ENCODE data around the gene PEX19.
A peak's percentile ranks its signal among the peaks of the same experiment; 100 is the strongest.

Gene PEX19

DNA sequence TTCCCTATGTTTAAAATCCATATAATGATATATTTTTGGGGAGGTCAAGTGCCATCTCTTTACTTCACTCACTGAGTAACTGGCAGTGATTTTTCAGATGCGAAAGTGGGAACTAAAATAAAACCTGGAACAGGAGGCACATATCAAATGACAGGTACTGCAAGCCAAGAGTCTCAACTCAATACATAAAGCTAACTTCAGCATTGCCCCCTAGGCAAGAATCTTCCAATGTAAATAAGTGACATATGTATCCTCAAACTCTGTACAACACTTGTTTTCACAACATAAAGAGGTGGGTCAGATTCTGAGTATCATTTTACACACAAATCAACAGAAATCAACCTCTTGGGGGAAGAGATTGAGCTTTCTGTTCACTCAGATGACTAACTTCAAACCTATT lies 40.7 kb downstream of the PEX19 start:
- DNase-seq: no peak
- Mint-ChIP-seq H3K27me3 (no peaks in the 10 kb centered on the region), H3K4me1 (ENCODE audit: low read depth in 2 of 2) (peaks cover 10 to 46% of the 10 kb centered on the region in 2 donors), H3K36me3 (ENCODE audit: insufficient read depth) (peaks cover 23% of the 10 kb centered on the region), H3K4me3 (no peak overlapping the region), H3K27ac (peak overlapping the region; percentile 26 to 70), H3K9me3 (no peaks in the 10 kb centered on the region)
- no peak for ATAC-seq (replicated peaks)

DNA sequence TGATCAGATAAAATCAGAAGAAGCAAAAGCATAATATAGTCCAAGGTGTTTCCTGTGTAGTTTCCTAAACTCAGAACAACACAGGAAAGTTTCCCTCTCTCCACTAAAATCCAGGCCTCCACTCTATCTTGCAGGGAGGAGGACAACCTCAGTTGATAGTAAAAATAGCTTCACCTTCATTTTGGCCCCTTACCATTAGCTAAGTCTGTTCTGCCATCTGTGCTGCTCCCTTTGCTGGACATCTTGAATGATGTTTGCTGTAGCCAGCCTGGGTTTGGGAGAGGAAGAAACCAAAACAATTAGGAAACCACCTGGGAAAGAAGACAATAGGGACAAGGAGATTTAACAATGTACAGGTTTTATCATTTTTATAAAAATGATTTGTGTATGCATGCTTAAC lies 41.2 kb downstream of the PEX19 start:
- H3K4me1 Mint-ChIP-seq (ENCODE audit: low read depth in 2 of 2): peaks cover 10 to 46% of the 10 kb centered on the region in 2 donors
- DNase-seq: no peak
- ATAC-seq (replicated peaks): no peak
- no peak overlapping the region for H3K4me3 Mint-ChIP-seq
- no peaks in the 10 kb centered on the region for H3K27me3 Mint-ChIP-seq
- no peaks in the 10 kb centered on the region for H3K9me3 Mint-ChIP-seq
- H3K36me3 Mint-ChIP-seq (ENCODE audit: insufficient read depth): peaks cover 26% of the 10 kb centered on the region
- peak overlapping the region in 1 of 2 donors; percentile 70 for H3K27ac Mint-ChIP-seq

DNA sequence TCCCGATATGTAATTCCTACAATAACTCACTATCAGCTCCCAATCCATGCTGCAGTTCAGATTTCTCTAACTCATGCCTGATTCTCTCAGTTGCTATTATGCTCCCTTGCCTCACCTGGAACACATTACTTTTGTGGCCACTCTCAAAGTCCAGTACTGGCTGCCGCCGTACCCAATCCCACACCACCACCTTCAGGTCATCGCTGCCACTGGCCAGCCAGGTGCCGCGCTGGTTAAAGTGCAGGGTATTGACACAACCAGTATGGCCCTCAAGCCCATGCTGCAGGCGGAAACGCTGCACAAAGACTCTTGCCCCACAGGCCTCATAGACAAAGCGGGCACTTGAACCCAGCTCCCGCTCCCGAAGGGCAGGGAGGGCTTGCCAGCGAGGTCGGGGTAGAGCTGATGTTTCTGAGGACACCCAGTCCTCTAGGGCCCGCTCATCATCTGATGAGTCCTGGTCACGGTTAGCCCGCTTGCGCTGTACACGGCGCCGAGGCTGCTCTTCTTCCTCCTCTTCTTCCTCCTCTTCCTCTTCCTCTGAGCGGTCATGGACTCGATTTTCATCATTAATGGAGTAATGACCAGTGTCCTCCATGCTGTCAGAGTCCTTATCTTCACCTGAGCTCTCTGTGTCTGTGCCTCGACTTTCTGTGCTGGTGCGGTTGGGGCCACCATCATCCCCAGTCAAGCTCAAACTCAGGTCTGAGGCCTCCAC lies 45.2 kb downstream of the PEX19 start:
- H3K36me3 Mint-ChIP-seq (ENCODE audit: insufficient read depth): peaks cover 52% of the 10 kb centered on the region
- H3K9me3 Mint-ChIP-seq: no peaks in the 10 kb centered on the region
- ATAC-seq (replicated peaks) (no peak), DNase-seq (no peak)
- H3K27ac Mint-ChIP-seq: no peak overlapping the region
- no peaks in the 10 kb centered on the region for H3K27me3 Mint-ChIP-seq
- H3K4me1 Mint-ChIP-seq (ENCODE audit: low read depth in 2 of 2): peaks cover 8 to 34% of the 10 kb centered on the region in 2 donors
- H3K4me3 Mint-ChIP-seq: no peak overlapping the region

DNA sequence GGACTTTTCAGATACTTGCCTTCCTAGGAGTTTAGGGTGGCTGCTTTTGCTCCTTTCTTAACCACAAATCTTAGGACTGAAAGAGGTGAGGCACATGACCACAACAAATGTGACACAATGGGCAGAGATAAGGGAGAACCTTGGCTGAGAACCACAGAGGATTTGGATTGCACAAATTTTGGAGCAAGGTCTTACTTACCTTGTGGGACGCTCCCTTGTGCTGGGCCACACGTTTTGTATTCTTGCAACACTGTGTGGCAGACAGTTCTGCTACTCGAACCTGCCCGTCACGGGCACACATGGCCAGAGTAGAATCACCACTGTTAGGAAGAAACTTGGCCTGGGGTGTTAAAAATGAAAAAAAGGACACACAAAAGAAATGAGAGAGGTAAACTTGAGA lies 46.5 kb downstream of the PEX19 start:
- Mint-ChIP-seq H3K27ac (peak overlapping the region in 1 of 2 donors; percentile 39), H3K9me3 (no peaks in the 10 kb centered on the region), H3K36me3 (ENCODE audit: insufficient read depth) (peaks cover 57% of the 10 kb centered on the region), H3K4me1 (ENCODE audit: low read depth in 2 of 2) (peaks cover 7 to 32% of the 10 kb centered on the region in 2 donors), H3K27me3 (no peaks in the 10 kb centered on the region), H3K4me3 (no peak overlapping the region)
- ATAC-seq (replicated peaks) (no peak), DNase-seq (no peak)

DNA sequence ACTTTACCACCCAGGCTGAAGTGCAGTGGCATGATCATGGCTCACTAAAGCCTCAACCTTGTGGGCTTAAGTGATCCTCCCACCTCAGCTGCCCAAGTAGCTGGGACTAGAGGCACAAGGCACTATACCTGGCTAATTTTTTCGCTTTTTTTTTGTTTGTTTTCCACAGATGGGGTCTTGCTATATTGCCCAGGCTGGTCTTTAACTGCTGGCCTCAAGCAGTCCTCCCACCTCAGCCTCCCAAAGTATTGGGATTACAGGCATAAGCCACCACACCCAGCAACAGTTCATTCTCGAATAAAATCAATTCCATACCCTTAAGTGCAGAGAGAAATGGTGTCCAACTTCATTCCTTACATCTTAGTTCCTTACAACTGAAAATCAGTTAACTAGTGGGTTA lies 47.4 kb downstream of the PEX19 start:
- H3K27ac Mint-ChIP-seq: no peak overlapping the region
- H3K36me3 Mint-ChIP-seq (ENCODE audit: insufficient read depth): peaks cover 57% of the 10 kb centered on the region
- H3K4me1 Mint-ChIP-seq (ENCODE audit: low read depth in 2 of 2): peaks cover 5 to 26% of the 10 kb centered on the region in 2 donors
- ATAC-seq (replicated peaks) (no peak), DNase-seq (no peak)
- no peak overlapping the region for H3K4me3 Mint-ChIP-seq
- no peaks in the 10 kb centered on the region for H3K9me3 Mint-ChIP-seq
- no peaks in the 10 kb centered on the region for H3K27me3 Mint-ChIP-seq

DNA sequence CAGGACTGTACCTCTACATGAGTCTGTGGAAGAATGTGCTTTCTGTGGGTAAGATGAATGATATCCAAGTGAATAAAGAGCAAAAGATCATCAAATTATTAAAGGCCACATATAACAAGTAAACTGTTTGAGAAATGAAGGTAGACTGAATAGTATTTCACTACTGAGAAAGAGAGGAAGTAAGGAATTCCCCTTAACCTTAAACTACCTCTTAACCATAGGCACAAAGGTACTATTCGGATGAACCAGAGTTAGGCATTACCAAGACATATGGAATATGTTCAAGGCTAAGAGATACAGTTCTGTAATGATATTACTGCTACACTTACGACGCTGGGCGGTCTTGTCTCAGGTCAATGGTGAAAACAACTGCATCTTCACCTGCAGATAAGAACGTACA lies 48.1 kb downstream of the PEX19 start:
- DNase-seq: no peak
- ATAC-seq (replicated peaks): no peak
- Mint-ChIP-seq H3K27ac (no peak overlapping the region), H3K36me3 (ENCODE audit: insufficient read depth) (peaks cover 64% of the 10 kb centered on the region), H3K27me3 (no peaks in the 10 kb centered on the region), H3K4me1 (ENCODE audit: low read depth in 2 of 2) (peaks cover 3 to 24% of the 10 kb centered on the region in 2 donors), H3K4me3 (no peak overlapping the region), H3K9me3 (no peaks in the 10 kb centered on the region)

DNA sequence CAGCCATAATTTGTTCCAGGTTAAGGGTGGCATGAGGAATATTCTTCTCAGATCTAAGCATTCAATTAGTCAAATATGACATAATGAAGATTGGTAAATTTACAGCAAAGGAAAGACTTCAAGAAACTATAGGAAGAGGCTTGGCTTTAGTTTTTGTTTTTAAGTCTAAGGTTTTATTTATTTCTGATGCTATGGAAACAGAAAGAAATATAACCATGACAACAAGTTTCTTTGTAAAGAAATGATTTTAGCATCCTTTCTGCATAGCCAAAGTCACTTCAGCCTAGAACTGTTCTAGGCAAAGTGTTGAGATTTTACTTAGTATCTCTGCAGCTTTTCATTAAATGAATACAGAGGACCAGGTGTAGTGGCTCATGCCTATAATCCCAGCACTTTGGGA lies 52.0 kb downstream of the PEX19 start:
- H3K27me3 Mint-ChIP-seq: no peaks in the 10 kb centered on the region

GRCh38 chr1:160228431-160228830 lies 56.5 kb downstream of the PEX19 start:
- H3K36me3 Mint-ChIP-seq (ENCODE audit: insufficient read depth): peaks cover 64% of the 10 kb centered on the region
- DNase-seq (no peak), ATAC-seq (replicated peaks) (no peak)
- no peaks in the 10 kb centered on the region for H3K27me3 Mint-ChIP-seq
- H3K9me3 Mint-ChIP-seq: no peaks in the 10 kb centered on the region
- H3K4me3 Mint-ChIP-seq: no peak overlapping the region
- peak overlapping the region in 1 of 2 donors; percentile 49 for H3K27ac Mint-ChIP-seq
- H3K4me1 Mint-ChIP-seq (ENCODE audit: low read depth in 2 of 2): no peaks in the 10 kb centered on the region

More for the DNA sequence above, 52.0 kb downstream of the PEX19 start:
- no peaks in the 10 kb centered on the region for H3K9me3 Mint-ChIP-seq
- H3K4me3 Mint-ChIP-seq: no peak overlapping the region
- peak; percentile 31 for ATAC-seq (replicated peaks)
- DNase-seq: no peak
- peaks cover 0 to 8% of the 10 kb centered on the region in 2 donors for H3K4me1 Mint-ChIP-seq (ENCODE audit: low read depth in 2 of 2)
- H3K27ac Mint-ChIP-seq: peak overlapping the region in 1 of 2 donors; percentile 64
- H3K36me3 Mint-ChIP-seq (ENCODE audit: insufficient read depth): peaks cover 78% of the 10 kb centered on the region

DNA sequence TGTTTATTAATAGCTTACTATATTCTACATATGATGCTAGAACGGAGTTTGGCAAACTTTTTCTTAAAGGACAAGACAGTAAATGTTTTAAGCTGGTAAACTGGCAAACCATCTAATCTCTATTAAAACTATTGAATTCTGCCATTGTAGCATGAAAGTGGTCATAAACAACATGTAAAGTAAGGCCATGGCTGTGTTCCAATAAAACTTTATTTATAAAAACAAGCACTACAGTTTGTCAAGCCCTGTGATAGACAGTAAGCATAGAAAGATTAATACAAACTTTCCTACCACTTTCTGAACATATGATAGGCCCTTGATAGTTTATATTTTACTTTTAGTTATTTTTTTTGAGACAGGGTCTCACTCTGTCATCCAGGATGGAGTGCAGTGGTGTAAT lies 57.4 kb downstream of the PEX19 start:
- no peak for ATAC-seq (replicated peaks)
- no peaks in the 10 kb centered on the region for H3K27me3 Mint-ChIP-seq
- no peak overlapping the region for H3K4me3 Mint-ChIP-seq
- peaks cover 65% of the 10 kb centered on the region for H3K36me3 Mint-ChIP-seq (ENCODE audit: insufficient read depth)
- H3K4me1 Mint-ChIP-seq (ENCODE audit: low read depth in 2 of 2): no peaks in the 10 kb centered on the region
- H3K9me3 Mint-ChIP-seq: no peaks in the 10 kb centered on the region
- no peak for DNase-seq
- no peak overlapping the region for H3K27ac Mint-ChIP-seq

DNA sequence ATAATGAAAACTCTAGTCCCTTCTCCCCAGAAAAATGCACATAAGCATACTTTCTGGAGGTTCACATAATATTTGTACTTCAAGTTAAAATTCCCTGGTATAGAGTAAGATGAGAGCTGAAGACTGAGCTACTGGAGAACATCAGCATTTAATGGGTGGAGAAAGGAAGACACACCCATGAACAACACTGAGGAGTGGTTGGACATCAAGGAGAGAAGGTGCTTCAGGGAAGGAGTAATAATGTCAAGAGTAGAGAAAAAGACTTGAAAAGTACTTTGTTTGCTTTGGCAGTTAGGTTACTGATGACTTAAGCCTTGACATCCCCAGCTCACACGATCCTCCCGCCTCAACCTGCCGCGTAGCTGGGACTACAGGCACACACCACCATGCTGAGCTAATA lies 57.9 kb downstream of the PEX19 start:
- ATAC-seq (replicated peaks) (no peak), DNase-seq (no peak)
- H3K9me3 Mint-ChIP-seq: no peaks in the 10 kb centered on the region
- H3K27me3 Mint-ChIP-seq: no peaks in the 10 kb centered on the region
- peaks cover 61% of the 10 kb centered on the region for H3K36me3 Mint-ChIP-seq (ENCODE audit: insufficient read depth)
- H3K4me3 Mint-ChIP-seq: no peak overlapping the region
- H3K27ac Mint-ChIP-seq: no peak overlapping the region
- H3K4me1 Mint-ChIP-seq (ENCODE audit: low read depth in 2 of 2): no peaks in the 10 kb centered on the region
